Lower leg skin (tissue), 4 donors: ENCODE results near the gene PRR9. TPM values are rescaled to one million over a fixed set of nuclear protein-coding genes. Genes with fewer than 3 reads are reported as not detected.

Experiments
- DNase-seq, 2 donors: peaks; one replicate each; pipeline ENCODE4 v3.0.0-alpha.2; 2019; ENCODE audit warnings: low spot score in 2 of 2
- H3K4me3 ChIP-seq: fragments of 200-600 bp; sonication (generic); 2 replicates; pipeline ENCODE4 v1.5.1; 2017; ENCODE audit warnings: mild to moderate bottlenecking, low read depth; ENCODE audit not compliant: poor library complexity, severe bottlenecking
- CTCF ChIP-seq, 3 donors: fragments of 450-650 bp; IDR thresholded peaks; one replicate each; pipeline ENCODE4 v1.5.1; 2016; ENCODE audit warnings: antibody characterized with exemption in 3 of 3, mild to moderate bottlenecking in 3 of 3, moderate library complexity in 2 of 3
- POLR2A ChIP-seq, 2 donors: fragments of 450-650 bp; IDR thresholded peaks; one replicate each; pipeline ENCODE4 v1.6.1; 2016 to 2017; ENCODE audit warnings: antibody characterized with exemption in 2 of 2, mild to moderate bottlenecking in 1 of 2, moderate library complexity in 1 of 2
- WGBS, 2 donors: methylation state at CpG; one replicate each; pipeline ENCODE4 v1.1.5; 2018; 5-methylcytosine and 5-hydroxymethylcytosine counted together
- intact Hi-C: fragments of 100-400 bp; cut with DNase I; formaldehyde crosslinking; loops from one replicate; pipeline ENCODE4 v1.15.0; 2023; ENCODE audit warnings: low total_unique reads
- total RNA-seq, 4 donors: library from RNA; depleted of rRNA; stranded (reverse); fragments of >200 nt; gene quantifications; one replicate each; pipeline ENCODE4 v1.1.0, GENCODE V29; 2016

Gene PRR9
- total RNA-seq, 4 donors from 2014 or later: 0.34 to 46.0 (median 0.91) TPM

- TF ChIP-seq CTCF (IDR thresholded peaks at IDR 0.05) (no peak), POLR2A (IDR thresholded peaks at IDR 0.05) (no peak)
- WGBS, 2 donors: 38% methylated on average over 6 of the region's 6 CpGs
- intact Hi-C loops: no loop called here
- no peak for DNase-seq
- H3K4me3 ChIP-seq: no peak overlapping the region
Observed at GRCh38 chr1:153262070-153262366, 44.6 kb downstream of the PRR9 start.

- TF ChIP-seq CTCF (IDR thresholded peaks at IDR 0.05) (no peak), POLR2A (IDR thresholded peaks at IDR 0.05) (no peak)
- intact Hi-C loops: no loop called here
- WGBS, 2 donors: 23 to 28% methylated on average over 10 of the region's 10 CpGs
- no peak overlapping the region for H3K4me3 ChIP-seq
- DNase-seq: no peak
Observed at GRCh38 chr1:153262462-153263157, 45.2 kb downstream of the PRR9 start.

- 80 to 83% methylated on average over 1 of the region's 1 CpG for WGBS, 2 donors
- intact Hi-C loops: no loop called here
Observed at GRCh38 chr1:153265457-153265856, 48.1 kb downstream of the PRR9 start.

More at GRCh38 chr1:153265457-153265856, 48.1 kb downstream of the PRR9 start:
- DNase-seq: no peak
- no peak for TF ChIP-seq CTCF (IDR thresholded peaks at IDR 0.05)
- no peak for TF ChIP-seq POLR2A (IDR thresholded peaks at IDR 0.05)
- H3K4me3 ChIP-seq: no peak overlapping the region

Other genes starting within 250 kb of the PRR9 start
- gene SPRR4, start 246.9 kb upstream of the PRR9 start, total RNA-seq: 100 to 1,000 TPM in 2 of 4 donors, 10 to 100 TPM in 1, 1 to 10 TPM in 1; 4.0 to 142 (median 77.2) TPM
- not detected for gene SPRR1A, start 233.5 kb upstream of the PRR9 start, total RNA-seq
- gene SPRR3, start 215.8 kb upstream of the PRR9 start, total RNA-seq: not detected
- 100 to 1,000 TPM in 2 of 4 donors, 10 to 100 TPM in 2; 42.6 to 213 (median 128) TPM for gene SPRR1B, start 186.4 kb upstream of the PRR9 start, total RNA-seq
- gene SPRR2D, start 176.5 kb upstream of the PRR9 start, total RNA-seq: 100 to 1,000 TPM in 1 of 4 donors, 10 to 100 TPM in 1, 1 to 10 TPM in 2; 1.1 to 148 (median 20.6) TPM
- under 1 TPM in 1 of 4 donors, not detected in 3; 0.71 TPM for gene SPRR2A, start 160.1 kb upstream of the PRR9 start, total RNA-seq
- 10 to 100 TPM in 1 of 4 donors, 1 to 10 TPM in 1, not detected in 2; 1.7 to 13.6 TPM for gene SPRR2B, start 146.0 kb upstream of the PRR9 start, total RNA-seq
- 100 to 1,000 TPM; 149 to 650 (median 233) TPM for gene SPRR2E, start 123.1 kb upstream of the PRR9 start, total RNA-seq
- gene SPRR2F, start 104.1 kb upstream of the PRR9 start, total RNA-seq: under 1 TPM in 1 of 4 donors, not detected in 3; 0.64 TPM
- gene SPRR2G, start 66.7 kb upstream of the PRR9 start, total RNA-seq: 100 to 1,000 TPM in 2 of 4 donors, 10 to 100 TPM in 2; 58.1 to 175 (median 92.7) TPM
- gene LELP1, start 14.2 kb upstream of the PRR9 start, total RNA-seq: not detected
- 100 to 1,000 TPM; 434 to 831 (median 725) TPM for gene LORICRIN, start 42.1 kb downstream of the PRR9 start, total RNA-seq
- 10 to 100 TPM; 33.1 to 66.1 (median 60.3) TPM for gene PGLYRP3, start 95.4 kb downstream of the PRR9 start, total RNA-seq
- 10 to 100 TPM; 10.2 to 36.1 (median 18.7) TPM for gene PGLYRP4, start 131.3 kb downstream of the PRR9 start, total RNA-seq
- 10 to 100 TPM; 21.6 to 53.2 (median 31.3) TPM for gene S100A9, start 140.3 kb downstream of the PRR9 start, total RNA-seq
- gene S100A12, start 158.0 kb downstream of the PRR9 start, total RNA-seq: 1 to 10 TPM in 1 of 4 donors, not detected in 3; 2.0 TPM
- gene S100A8, start 173.5 kb downstream of the PRR9 start, total RNA-seq: 10 to 100 TPM in 1 of 4 donors, 1 to 10 TPM in 3; 1.3 to 14.3 (median 6.0) TPM
- not detected for gene S100A7A, start 198.9 kb downstream of the PRR9 start, total RNA-seq
- gene S100A7, start 243.1 kb downstream of the PRR9 start, total RNA-seq: 10 to 100 TPM; 12.2 to 46.8 (median 31.3) TPM